ENCODE measurements around the gene GAS6.

- TF ChIP-seq CTCF (IDR thresholded peaks at IDR 0.05) (no peak), POLR2A (IDR thresholded peaks at IDR 0.05) (no peak)
These were observed 20.3 kb upstream of the GAS6 start for GRCh38 chr13:113883921-113884804.
